Measurements from ENCODE around the gene CRYGS.
A peak's percentile ranks its signal among the peaks of the same experiment; 100 is the strongest.

Gene CRYGS

DNA sequence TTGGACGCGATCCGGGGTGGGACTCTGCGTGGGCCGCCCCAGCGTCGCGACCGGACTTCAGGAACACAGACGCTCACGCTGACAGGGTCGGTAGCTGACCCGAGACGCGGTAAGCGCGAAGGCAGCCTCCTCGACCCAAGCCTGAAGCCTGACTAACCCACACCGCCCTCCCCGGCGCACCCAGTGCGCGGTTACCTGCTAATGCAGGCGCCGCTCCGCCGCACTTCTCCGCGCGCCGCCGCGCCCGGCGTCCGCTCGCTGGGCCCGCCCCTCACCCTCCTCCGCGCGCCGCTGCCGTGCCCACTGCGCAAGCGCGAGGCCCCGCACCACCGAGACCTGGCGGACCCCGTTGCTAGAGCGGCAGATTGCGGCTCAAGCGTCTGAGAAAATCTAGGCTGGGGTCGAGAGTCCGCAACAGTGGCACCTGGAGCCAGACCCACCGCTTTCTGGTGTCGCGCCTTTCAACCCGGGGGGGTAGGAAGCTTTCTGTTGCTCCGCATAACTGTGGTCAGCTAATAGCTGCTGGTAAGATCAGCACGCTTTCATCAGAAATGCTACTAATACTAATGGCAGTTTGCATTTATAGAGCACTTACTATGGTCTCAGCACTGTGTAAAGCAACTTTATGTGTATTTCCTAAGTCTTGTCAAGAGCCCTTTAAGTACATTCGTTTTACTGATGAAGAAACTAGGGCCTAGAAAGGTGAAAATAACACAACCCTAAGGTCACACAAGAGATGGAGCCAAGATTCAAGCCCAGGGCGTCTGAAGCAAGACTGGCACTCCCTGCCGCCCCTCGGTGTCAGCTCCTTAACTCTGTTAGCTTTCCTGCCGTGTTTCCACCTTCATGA lies 23.1 kb upstream of the CRYGS start, which contains the start of gene TBCCD1:
Gene TBCCD1 (minus strand): TSS at position 268 of the 850 bp plus-strand sequence. CDS start 3,010 bp downstream, outside the sequence.
- peak within 1 kb of the TSS; percentile 80 for H3K27ac ChIP-seq
- H3K9me3 ChIP-seq (ENCODE audit: control insufficient read depth, low read length) = no peaks in the 10 kb centered on the region
- H3K36me3 ChIP-seq (ENCODE audit: control insufficient read depth, insufficient read depth, low read length) = no peaks in the 10 kb centered on the region
- H3K4me3 ChIP-seq (ENCODE audit: low read depth, low read length) = peak within 1 kb of the TSS; percentile 93
- peak within 1 kb of the TSS; percentile 67 for H3K9ac ChIP-seq
- TF ChIP-seq, protein P1, sequence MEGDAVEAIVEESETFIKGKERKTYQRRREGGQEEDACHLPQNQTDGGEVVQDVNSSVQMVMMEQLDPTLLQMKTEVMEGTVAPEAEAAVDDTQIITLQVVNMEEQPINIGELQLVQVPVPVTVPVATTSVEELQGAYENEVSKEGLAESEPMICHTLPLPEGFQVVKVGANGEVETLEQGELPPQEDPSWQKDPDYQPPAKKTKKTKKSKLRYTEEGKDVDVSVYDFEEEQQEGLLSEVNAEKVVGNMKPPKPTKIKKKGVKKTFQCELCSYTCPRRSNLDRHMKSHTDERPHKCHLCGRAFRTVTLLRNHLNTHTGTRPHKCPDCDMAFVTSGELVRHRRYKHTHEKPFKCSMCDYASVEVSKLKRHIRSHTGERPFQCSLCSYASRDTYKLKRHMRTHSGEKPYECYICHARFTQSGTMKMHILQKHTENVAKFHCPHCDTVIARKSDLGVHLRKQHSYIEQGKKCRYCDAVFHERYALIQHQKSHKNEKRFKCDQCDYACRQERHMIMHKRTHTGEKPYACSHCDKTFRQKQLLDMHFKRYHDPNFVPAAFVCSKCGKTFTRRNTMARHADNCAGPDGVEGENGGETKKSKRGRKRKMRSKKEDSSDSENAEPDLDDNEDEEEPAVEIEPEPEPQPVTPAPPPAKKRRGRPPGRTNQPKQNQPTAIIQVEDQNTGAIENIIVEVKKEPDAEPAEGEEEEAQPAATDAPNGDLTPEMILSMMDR (IDR thresholded peaks at IDR 0.05) = no peak
- peak within 1 kb of the TSS; percentile 79 for H3K4me2 ChIP-seq (ENCODE audit: low read length)
- peaks cover 17% of the 10 kb centered on the region for H3K79me2 ChIP-seq
- H3K4me1 ChIP-seq = peaks cover 11% of the 10 kb centered on the region
- H2AFZ ChIP-seq = peak within 1 kb of the TSS; percentile 89
- H3K27me3 ChIP-seq (ENCODE audit: control insufficient read depth, insufficient read depth, low read length) = no peaks in the 10 kb centered on the region

DNA sequence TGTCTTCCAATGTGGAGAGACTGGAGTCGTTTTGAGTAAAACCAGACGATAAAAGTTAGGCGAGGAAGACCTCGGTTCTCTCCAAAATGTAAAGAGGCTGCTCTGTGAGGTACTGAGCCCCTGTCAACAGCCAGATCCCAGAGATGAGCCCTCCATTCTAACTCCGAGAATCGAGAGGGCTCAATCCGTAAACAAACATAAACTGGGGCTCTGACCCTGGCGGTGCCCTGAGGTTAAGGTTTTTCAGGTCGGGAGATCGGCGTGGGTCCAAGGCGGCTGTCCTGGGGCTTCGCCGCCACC lies 22.5 kb upstream of the CRYGS start:
- no peaks in the 10 kb centered on the region for H3K9me3 ChIP-seq (ENCODE audit: control insufficient read depth, low read length)
- no peaks in the 10 kb centered on the region for H3K27me3 ChIP-seq (ENCODE audit: control insufficient read depth, insufficient read depth, low read length)
- peak overlapping the region; percentile 65 for H3K9ac ChIP-seq
- peaks cover 11% of the 10 kb centered on the region for H3K4me1 ChIP-seq
- no peaks in the 10 kb centered on the region for H3K36me3 ChIP-seq (ENCODE audit: control insufficient read depth, insufficient read depth, low read length)
- H3K4me2 ChIP-seq (ENCODE audit: low read length) = peak overlapping the region; percentile 79
- peak overlapping the region; percentile 89 for H2AFZ ChIP-seq
- H3K4me3 ChIP-seq (ENCODE audit: low read depth, low read length) = peak overlapping the region; percentile 93
- H3K27ac ChIP-seq = peak overlapping the region; percentile 80
- TF ChIP-seq, protein P1 (IDR thresholded peaks at IDR 0.05) = no peak
- peaks cover 17% of the 10 kb centered on the region for H3K79me2 ChIP-seq

DNA sequence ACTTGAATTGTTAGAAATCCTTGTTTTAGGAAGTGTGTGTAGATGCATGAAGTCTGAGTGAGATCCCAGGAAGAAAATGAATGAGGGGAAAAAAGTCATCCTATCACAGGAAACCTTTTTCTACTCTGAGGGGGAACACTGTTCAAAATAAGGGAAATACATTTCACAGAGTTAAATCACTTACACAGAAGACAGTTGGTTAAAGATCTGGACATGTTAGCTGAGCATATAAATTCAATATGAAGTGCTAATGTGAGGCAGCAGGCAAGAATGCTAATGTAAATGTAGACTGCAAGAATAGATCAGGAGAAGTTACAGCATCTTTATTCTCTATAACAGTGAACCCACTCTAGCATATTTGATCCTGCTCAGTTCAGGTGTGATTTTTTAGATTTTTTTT lies 20.4 kb upstream of the CRYGS start:
- no peak overlapping the region for H2AFZ ChIP-seq
- H3K27me3 ChIP-seq (ENCODE audit: control insufficient read depth, insufficient read depth, low read length) = no peaks in the 10 kb centered on the region
- no peaks in the 10 kb centered on the region for H3K36me3 ChIP-seq (ENCODE audit: control insufficient read depth, insufficient read depth, low read length)
- no peak overlapping the region for H3K4me2 ChIP-seq (ENCODE audit: low read length)
- H3K9me3 ChIP-seq (ENCODE audit: control insufficient read depth, low read length) = no peaks in the 10 kb centered on the region
- no peak overlapping the region for H3K4me3 ChIP-seq (ENCODE audit: low read depth, low read length)
- H3K4me1 ChIP-seq = peaks cover 11% of the 10 kb centered on the region
- TF ChIP-seq, protein P1 (IDR thresholded peaks at IDR 0.05) = no peak
- peaks cover 17% of the 10 kb centered on the region for H3K79me2 ChIP-seq
- H3K9ac ChIP-seq = peak overlapping the region; percentile 10
- H3K27ac ChIP-seq = no peak overlapping the region

DNA sequence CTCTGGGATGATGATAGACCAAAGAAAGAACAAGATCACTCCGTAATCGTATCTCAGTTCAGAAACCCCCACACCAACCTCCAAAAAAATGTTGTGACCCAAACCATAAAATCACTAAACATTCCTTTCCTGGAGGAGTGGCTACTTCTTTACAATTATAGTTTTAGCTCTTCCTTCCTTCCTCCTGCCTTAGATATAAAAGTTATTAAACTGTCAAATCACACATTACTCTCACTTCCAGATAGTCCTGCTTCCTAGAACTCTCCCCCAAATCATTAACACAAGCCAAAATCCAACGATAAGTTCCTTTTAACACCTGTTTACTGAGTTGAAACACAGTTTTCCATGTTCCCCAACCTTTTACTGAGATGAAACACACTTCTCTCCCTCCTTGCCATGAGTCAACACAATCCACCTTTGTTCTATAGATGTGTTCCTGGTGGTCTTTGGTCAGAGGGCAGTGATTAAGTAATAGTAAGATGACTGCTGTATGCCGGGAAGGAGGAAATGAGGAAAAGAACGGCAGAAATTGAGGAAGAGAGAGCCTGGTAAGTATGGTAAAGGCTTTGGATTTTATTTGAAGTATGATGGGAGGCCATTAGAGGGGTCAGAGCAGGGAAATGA lies 8.3 kb upstream of the CRYGS start:
- no peak overlapping the region for H3K4me2 ChIP-seq (ENCODE audit: low read length)
- no peaks in the 10 kb centered on the region for H3K9me3 ChIP-seq (ENCODE audit: control insufficient read depth, low read length)
- no peak overlapping the region for H3K4me3 ChIP-seq (ENCODE audit: low read depth, low read length)
- no peaks in the 10 kb centered on the region for H3K4me1 ChIP-seq
- no peak overlapping the region for H2AFZ ChIP-seq
- TF ChIP-seq, protein P1 (IDR thresholded peaks at IDR 0.05) = no peak
- H3K27ac ChIP-seq = no peak overlapping the region
- H3K36me3 ChIP-seq (ENCODE audit: control insufficient read depth, insufficient read depth, low read length) = no peaks in the 10 kb centered on the region
- H3K9ac ChIP-seq = no peak overlapping the region
- H3K27me3 ChIP-seq (ENCODE audit: control insufficient read depth, insufficient read depth, low read length) = no peaks in the 10 kb centered on the region
- H3K79me2 ChIP-seq = no peaks in the 10 kb centered on the region

Measured in parathyroid adenoma (tissue), 2 donors.